M059J (cell line): ENCODE data around the gene ANP32D. TPM values are rescaled to one million over a fixed set of nuclear protein-coding genes. Genes with fewer than 3 reads are reported as not detected.
"Not testable (repeated sequence)": the region's sequence is repeated elsewhere in the genome, so short reads cannot be mapped to it uniquely, and the experiment has no call there.

Experiments
- DNase-seq: peaks from one replicate; pipeline ENCODE4 v3.0.0-alpha.2; 2012; ENCODE audit warnings: low read depth
- total RNA-seq: library from RNA; depleted of rRNA; stranded (reverse); fragments of >200 nt; shearing (Covaris generic); gene quantifications from 2 replicates; pipeline ENCODE4 v1.2.3, GENCODE V29; 2014; rRNA removed

ANP32D gene
- total RNA-seq, 1 experiment from 2014 or later: not detected

DNA sequence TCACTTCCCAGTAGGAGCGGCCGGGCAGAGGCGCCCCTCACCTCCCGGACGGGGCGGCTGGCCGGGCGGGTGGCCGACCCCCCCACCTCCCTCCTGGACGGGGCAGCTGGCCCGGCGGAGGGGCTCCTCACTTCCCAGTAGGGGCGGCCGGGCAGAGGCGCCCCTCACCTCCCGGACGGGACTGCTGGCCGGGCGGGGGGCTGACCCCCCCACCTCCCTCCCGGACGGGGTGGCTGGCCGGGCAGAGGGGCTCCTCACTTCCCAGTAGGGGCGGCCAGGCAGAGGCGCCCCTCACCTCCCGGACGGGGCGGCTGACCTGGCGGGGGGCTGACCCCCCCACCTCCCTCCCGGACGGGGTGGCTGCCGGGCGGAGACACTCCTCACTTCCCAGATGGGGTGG lies 27.9 kb downstream of the ANP32D start:
- not testable (repeated sequence) for DNase-seq

DNA sequence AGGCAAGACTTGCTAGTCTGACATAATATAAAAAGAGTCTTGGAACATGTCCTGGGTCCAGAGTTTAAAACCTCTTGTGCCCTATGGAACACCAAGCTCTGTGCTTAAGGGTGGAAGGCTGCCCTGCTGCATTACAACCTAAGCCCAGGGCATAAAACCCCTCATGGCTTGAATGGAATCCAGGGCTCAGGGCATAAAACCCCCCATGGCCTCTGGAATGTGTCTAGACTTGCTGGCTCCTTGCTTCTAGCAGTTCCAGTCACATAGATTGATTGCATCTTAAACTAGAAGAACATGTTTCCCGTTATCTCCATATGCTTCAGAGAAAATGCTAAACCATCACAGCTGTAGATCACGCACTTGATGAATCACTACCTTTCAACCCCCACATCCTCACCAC lies 34.5 kb downstream of the ANP32D start:
- DNase-seq: not testable (repeated sequence)

DNA sequence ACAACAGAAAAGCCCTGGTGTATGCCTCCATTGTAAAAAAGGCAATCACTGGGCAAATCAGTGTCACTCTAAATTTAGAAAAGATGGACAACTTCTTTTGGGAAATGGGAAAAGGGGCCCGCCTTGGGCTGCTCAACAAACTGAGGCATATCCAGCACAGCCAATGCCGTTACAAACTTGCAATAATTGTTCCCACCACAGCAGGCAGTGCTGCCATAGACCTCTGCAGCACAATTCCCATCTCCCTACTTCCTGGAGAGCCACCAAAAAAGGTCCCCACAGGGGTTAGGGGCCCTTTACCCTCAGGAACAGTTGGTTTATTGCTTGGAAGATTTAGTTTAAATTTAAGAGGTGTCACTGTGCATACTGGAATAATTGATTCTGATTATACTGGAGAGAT lies 36.6 kb downstream of the ANP32D start:
- no peak for DNase-seq

DNA sequence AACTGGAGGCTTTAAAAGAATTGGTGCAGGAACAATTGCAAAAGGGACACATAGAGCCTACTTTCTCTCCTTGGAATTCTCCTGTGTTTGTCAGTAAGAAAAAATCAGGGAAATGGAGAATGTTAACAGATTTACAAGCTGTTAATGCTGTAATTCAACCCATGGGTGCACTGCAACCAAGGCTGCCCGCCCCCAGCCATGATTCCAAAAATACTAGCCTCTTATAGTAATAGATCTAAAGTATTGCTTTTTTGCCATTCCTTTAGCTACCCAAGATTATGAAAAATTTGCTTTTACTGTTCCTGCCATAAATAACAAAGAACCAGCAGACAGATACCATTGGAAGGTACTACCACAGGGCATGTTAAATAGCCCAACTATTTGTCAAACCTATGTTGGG lies 37.8 kb downstream of the ANP32D start:
- DNase-seq: no peak

DNA sequence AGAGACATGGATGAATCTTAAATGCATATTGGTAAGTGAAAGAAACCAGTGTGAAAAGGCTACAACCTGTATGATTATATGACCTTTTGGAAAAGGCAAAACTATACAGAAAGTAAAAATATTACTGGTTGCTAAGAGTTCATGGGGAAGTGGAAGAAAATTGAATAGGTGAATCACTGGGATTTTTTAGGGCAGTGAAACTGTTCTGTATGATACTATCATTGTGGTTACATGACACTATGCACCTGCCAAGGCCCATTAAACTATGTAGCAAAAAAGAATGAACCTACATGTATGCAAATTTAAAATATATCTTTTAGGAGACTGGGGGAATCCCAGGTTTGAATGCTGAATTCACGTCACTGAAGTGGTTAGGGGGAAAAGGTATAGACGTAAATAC lies 40.5 kb downstream of the ANP32D start:
- no peak for DNase-seq

DNA sequence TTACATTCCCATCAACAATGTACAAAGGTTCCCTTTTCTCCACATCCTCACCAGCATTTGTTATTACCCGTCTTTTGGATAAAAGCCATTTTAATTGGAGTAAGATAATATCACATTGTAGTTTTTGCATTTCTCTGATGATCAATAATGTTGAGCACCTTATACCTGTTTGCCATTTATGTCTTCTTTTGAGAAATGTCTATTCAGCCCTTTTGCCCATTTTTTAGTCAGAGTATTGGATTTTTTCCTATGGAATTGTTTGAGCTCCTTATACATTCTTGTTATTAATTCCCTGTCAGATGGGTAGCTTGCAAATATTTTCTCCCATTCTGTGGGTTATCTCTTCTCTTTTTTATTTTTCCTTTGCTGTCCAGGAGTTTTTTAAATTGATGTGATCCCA lies 42.4 kb downstream of the ANP32D start:
- DNase-seq: no peak

DNA sequence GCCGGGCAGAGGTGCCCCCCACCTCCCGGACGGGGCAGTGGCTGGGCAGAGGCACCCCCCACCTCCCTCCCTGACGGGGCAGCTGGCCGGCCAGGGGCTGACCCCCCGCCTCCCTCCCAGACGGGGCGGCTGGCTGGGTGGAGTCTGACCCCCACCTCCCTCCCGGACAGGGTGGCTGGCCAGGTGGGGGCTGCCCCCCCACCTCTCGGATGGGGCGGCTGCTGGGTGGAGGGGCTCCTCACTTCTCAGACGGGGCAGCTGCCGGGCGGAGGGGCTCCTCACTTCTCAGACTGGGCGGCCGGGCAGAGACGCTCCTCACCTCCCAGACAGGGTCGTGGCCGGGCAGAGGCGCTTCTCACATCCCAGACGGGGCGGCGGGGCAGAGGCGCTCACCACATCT lies 48.0 kb downstream of the ANP32D start:
- not testable (repeated sequence) for DNase-seq

Other genes with a start within 250 kb of the ANP32D start
- gene ZNF641, start 121.6 kb upstream of the ANP32D start, total RNA-seq: 3.9 and 7.8 TPM in 2 replicates
- not detected in 2 replicates for gene C12orf54, start 9.9 kb downstream of the ANP32D start, total RNA-seq
- not detected in 2 replicates for gene OR8S1, start 53.1 kb downstream of the ANP32D start, total RNA-seq
- gene LALBA, start 97.5 kb downstream of the ANP32D start, total RNA-seq: not detected in 2 replicates
- gene KANSL2, start 209.7 kb downstream of the ANP32D start, total RNA-seq: 52.8 and 63.8 TPM in 2 replicates
- 17.0 and 33.2 TPM in 2 replicates for gene CCNT1, start 244.1 kb downstream of the ANP32D start, total RNA-seq